ENCODE results near the gene CBY3. TPM values are rescaled to one million over a fixed set of nuclear protein-coding genes. Genes with fewer than 3 reads are reported as not detected.

The CBY3 gene
- total RNA-seq, 4 donors from 2014 or later, result not detected

GRCh38 chr5:179716286-179716685 lies 35.5 kb upstream of the CBY3 start:
- no peak for TF ChIP-seq CTCF (IDR thresholded peaks at IDR 0.05; ENCODE audit: low read depth)

- no peak for TF ChIP-seq CTCF (IDR thresholded peaks at IDR 0.05; ENCODE audit: low read depth)
Measured at GRCh38 chr5:179700401-179700918, 19.6 kb upstream of the CBY3 start.

GRCh38 chr5:179699616-179700237 lies 18.9 kb upstream of the CBY3 start:
- TF ChIP-seq CTCF (IDR thresholded peaks at IDR 0.05; ENCODE audit: low read depth), result no peak

GRCh38 chr5:179698935-179699615 lies 18.2 kb upstream of the CBY3 start, which contains the start of gene CANX:
Gene CANX (plus strand): TSS chr5:179698967. CDS start chr5:179705682, 6,715 bp downstream.
- no peak for TF ChIP-seq CTCF (IDR thresholded peaks at IDR 0.05; ENCODE audit: low read depth)

GRCh38 chr5:179697993-179698934 lies 17.4 kb upstream of the CBY3 start:
- TF ChIP-seq CTCF (IDR thresholded peaks at IDR 0.05; ENCODE audit: low read depth), result no peak

- TF ChIP-seq CTCF (IDR thresholded peaks at IDR 0.05; ENCODE audit: low read depth), result no peak
Measured at GRCh38 chr5:179697108-179697507, 16.3 kb upstream of the CBY3 start.

Data from subcutaneous adipose tissue (tissue), 4 donors.